Activated CD8-positive, alpha-beta T cell treated with anti-CD3 and anti-CD28 coated beads for 36 hours (primary cell): ENCODE results near the gene B9D1. TPM values are rescaled to one million over a fixed set of nuclear protein-coding genes. Genes with fewer than 3 reads are reported as not detected.

Experiments used
- ATAC-seq: fragments of 200-7000 bp; cut with Tn5 transposase; one replicate; pipeline ENCODE4 v1.10.0; 2021; ENCODE audit warnings: mild to moderate bottlenecking, moderate library complexity
- CTCF ChIA-PET: fragments of 350-600 bp; sonication (Branson Sonifier 250); formaldehyde crosslinking; loops from one replicate; lab custom pipeline; 2021; ENCODE audit warnings: antibody characterized with exemption; lab: Charles Lee
- POLR2A ChIA-PET: fragments of 350-600 bp; sonication (Branson Sonifier 250); formaldehyde crosslinking; loops from one replicate; lab custom pipeline; 2021; ENCODE audit warnings: antibody characterized with exemption; lab: Charles Lee
- DNase-seq: peaks from one replicate; pipeline ENCODE4 v3.0.0-alpha.2; 2020
- H3K27ac Mint-ChIP-seq: one replicate; pipeline ENCODE4 v1.8.0; 2021; ENCODE audit warnings: mild to moderate bottlenecking, mixed read lengths
- H3K27me3 Mint-ChIP-seq: one replicate; pipeline ENCODE4 v1.8.0; 2021; ENCODE audit warnings: mixed read lengths
- H3K36me3 Mint-ChIP-seq: one replicate; pipeline ENCODE4 v1.8.0; 2021; ENCODE audit warnings: low read depth, mixed read lengths
- H3K4me1 Mint-ChIP-seq: one replicate; pipeline ENCODE4 v1.8.0; 2021; ENCODE audit warnings: low read depth, mixed read lengths
- H3K4me3 Mint-ChIP-seq: one replicate; pipeline ENCODE4 v1.8.0; 2021; ENCODE audit warnings: mild to moderate bottlenecking, moderate library complexity, mixed read lengths
- H3K9me3 Mint-ChIP-seq: one replicate; pipeline ENCODE4 v1.8.0; 2021; ENCODE audit warnings: mixed read lengths
- intact Hi-C: fragments of 100-400 bp; cut with micrococcal nuclease; formaldehyde crosslinking; loops from one replicate; pipeline ENCODE4 v1.10.0; 2022
- total RNA-seq, 2 experiments: library from RNA; stranded (reverse); gene quantifications; one replicate each; pipeline ENCODE4 v1.2.3, GENCODE V29; 2021
- TF ChIP-seq, protein P1 (sequence below): fragments of 200-600 bp; IDR thresholded peaks from one replicate; pipeline ENCODE4 v1.8.0; 2022; ENCODE audit warnings: antibody characterized with exemption, mild to moderate bottlenecking

B9D1 gene
- total RNA-seq, 2 experiments from 2014 or later, result 7.2 to 9.4 TPM

DNA sequence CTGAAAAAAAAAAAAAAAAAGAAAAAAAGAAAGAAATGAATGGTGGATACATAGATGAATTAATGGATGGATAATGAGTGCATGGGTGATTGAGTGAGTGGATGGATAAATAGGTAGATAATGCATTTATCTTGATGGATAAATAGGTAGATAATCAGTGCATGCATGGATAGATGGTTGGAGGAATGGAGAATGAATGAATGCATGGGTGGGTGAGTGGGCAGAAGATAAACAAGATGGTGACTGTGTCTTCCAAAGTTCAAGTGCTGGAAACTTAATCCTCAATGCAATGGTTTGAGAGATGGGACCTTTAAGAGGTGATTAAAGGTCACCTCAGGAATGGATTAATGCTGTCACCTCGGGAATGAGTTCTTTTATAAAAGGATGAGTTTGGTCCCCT, 41.7 kb upstream of the B9D1 start:
- no peak for DNase-seq
- H3K27me3 Mint-ChIP-seq, result no peaks in the 10 kb centered on the region
- H3K9me3 Mint-ChIP-seq, result no peaks in the 10 kb centered on the region
- ChIA-PET CTCF (no interaction called here), POLR2A (no interaction called here)
- TF ChIP-seq, protein P1, sequence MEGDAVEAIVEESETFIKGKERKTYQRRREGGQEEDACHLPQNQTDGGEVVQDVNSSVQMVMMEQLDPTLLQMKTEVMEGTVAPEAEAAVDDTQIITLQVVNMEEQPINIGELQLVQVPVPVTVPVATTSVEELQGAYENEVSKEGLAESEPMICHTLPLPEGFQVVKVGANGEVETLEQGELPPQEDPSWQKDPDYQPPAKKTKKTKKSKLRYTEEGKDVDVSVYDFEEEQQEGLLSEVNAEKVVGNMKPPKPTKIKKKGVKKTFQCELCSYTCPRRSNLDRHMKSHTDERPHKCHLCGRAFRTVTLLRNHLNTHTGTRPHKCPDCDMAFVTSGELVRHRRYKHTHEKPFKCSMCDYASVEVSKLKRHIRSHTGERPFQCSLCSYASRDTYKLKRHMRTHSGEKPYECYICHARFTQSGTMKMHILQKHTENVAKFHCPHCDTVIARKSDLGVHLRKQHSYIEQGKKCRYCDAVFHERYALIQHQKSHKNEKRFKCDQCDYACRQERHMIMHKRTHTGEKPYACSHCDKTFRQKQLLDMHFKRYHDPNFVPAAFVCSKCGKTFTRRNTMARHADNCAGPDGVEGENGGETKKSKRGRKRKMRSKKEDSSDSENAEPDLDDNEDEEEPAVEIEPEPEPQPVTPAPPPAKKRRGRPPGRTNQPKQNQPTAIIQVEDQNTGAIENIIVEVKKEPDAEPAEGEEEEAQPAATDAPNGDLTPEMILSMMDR, result no peak
- intact Hi-C loops, result no loop called here
- H3K27ac Mint-ChIP-seq, result no peak overlapping the region
- no peak overlapping the region for H3K4me3 Mint-ChIP-seq
- no peaks in the 10 kb centered on the region for H3K36me3 Mint-ChIP-seq
- ATAC-seq, result no peak
- H3K4me1 Mint-ChIP-seq, result no peaks in the 10 kb centered on the region

DNA sequence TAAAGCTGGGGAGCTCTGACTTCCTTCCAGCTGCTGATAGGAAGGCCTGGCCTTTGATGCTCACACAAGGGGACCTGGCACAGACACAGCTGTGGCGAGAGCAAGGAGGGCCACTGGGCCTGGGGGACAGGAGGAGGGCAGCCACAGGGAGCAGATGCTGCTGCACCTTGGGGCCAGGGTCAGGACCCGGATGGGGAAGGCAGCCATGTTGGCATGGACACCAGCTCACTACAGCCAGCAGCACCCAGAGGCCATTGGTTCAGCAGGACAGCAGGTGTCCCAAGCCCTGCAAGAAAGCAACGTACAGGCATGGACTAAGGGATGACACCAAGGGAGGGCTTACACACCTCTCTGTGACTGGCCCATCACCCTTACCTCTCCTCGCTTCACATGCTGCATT, 40.5 kb upstream of the B9D1 start:
- H3K4me1 Mint-ChIP-seq, result no peaks in the 10 kb centered on the region
- no peak overlapping the region for H3K4me3 Mint-ChIP-seq
- no peak overlapping the region for H3K27ac Mint-ChIP-seq
- H3K27me3 Mint-ChIP-seq, result no peaks in the 10 kb centered on the region
- intact Hi-C loops, result no loop called here
- ChIA-PET CTCF (no interaction called here), POLR2A (interaction anchor here (0.6 kb wide), 1 partner anchor 48 kb away, joined by 3 read pairs; no protein-coding TSS in a partner anchor)
- no peaks in the 10 kb centered on the region for H3K36me3 Mint-ChIP-seq
- TF ChIP-seq, protein P1, result no peak
- no peaks in the 10 kb centered on the region for H3K9me3 Mint-ChIP-seq
- DNase-seq (no peak), ATAC-seq (no peak)

DNA sequence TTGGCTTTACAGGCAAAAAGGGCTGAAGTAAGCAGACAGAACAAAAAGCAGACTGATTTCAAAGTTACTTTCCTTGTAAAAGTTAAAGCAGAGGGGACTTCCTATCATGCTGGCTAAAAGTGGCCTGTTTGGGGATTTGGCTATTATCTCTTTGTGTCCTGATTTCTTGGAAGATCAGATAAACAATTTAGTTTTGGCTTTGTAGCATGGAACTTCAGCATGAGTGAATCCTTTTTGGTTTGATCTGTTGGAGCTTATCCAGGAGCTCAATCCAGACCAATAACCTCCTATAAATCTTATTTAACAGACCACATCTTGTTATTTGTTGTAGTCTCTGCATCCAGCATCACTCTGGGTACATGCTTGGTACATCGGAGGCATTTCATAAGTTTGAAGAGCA, 39.6 kb upstream of the B9D1 start:
- ATAC-seq (no peak), DNase-seq (no peak)
- H3K9me3 Mint-ChIP-seq, result no peaks in the 10 kb centered on the region
- ChIA-PET POLR2A (no interaction called here), CTCF (interaction anchor here (1.2 kb wide), 1 partner anchor 39 kb away, joined by 3 read pairs; no protein-coding TSS in a partner anchor)
- H3K36me3 Mint-ChIP-seq, result no peaks in the 10 kb centered on the region
- TF ChIP-seq, protein P1, result no peak
- H3K27me3 Mint-ChIP-seq, result no peaks in the 10 kb centered on the region
- no peak overlapping the region for H3K27ac Mint-ChIP-seq
- intact Hi-C loops, result no loop called here
- H3K4me3 Mint-ChIP-seq, result no peak overlapping the region
- no peaks in the 10 kb centered on the region for H3K4me1 Mint-ChIP-seq

DNA sequence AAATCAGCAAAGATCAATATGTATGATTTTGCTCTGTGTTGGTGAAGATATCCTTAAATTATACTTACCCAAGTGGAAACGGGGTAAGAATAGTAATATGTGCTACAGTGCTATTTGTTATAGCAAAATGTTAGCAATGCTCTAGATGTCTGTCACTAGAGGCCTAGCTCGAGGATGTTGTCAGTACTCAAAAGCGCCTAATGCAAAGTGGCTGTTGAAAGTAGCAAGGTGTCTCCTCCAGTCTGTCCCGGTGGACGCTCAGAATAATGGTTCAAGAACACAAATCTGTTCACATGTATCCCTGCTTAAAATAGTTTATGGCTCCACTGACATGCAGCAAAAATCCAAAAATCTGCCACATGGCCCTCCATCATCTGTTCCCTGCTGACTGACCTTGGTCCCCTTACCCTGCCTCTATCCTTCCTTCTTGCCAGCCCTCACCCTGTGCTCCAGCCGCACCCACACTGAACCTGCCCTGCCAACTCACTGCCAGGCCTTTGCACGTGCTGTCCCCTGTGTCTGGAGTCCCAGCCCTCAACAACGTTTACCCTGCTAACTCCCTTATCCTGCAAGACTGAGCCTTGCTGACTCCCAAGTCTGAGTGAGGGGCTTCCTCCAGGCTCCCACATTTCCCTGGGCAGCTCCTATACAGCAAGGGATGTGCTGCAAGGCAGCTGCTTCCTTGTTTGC, 38.9 kb upstream of the B9D1 start:
- DNase-seq (no peak), ATAC-seq (no peak)
- Mint-ChIP-seq H3K4me3 (no peak overlapping the region), H3K27me3 (no peaks in the 10 kb centered on the region), H3K36me3 (no peaks in the 10 kb centered on the region), H3K4me1 (no peaks in the 10 kb centered on the region), H3K9me3 (no peaks in the 10 kb centered on the region), H3K27ac (no peak overlapping the region)
- intact Hi-C loops, result no loop called here
- POLR2A ChIA-PET, result interaction anchor here (0.7 kb wide), 1 partner anchor 11 kb away, joined by 3 read pairs; no protein-coding TSS in a partner anchor
- TF ChIP-seq, protein P1, result no peak
- CTCF ChIA-PET, result interaction anchor here (1.1 to 1.5 kb wide), 3 partner anchors 38 to 46 kb away, joined by 3 to 4 read pairs (median 3); partner anchors contain the start of gene B9D1

DNA sequence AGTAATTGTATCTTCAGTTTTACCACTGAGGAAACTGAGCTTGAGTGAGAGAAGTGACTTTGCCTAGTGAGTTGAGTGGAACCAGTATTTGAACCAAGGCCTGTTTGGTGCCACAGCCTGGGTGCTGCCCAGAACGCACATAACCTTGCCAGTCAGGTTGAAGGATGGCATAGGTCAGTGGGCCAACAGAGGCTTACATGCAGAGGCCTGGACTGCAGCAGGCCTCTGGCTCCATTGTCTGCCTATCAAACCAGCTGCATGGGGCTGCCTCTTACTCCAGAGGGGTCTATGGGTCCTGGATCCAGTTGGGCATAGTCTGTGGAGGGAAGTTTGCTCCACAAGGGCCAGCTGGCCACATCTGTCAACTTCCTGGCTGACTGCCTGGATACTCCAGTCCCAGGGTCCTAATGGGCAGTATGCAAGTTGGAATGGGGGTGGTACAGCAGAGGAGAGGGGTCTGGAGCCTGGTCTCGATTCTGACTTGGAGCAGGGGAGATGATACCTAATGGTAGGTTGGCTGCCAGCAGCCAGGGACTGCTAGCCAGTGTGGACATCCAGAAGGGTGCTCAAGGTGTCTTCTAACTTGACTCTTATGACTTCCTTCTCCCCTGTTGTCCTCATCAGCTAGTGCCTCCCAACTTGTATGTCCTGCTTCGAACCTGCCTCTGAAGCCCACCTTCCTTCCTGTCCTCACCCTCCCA, 37.4 kb upstream of the B9D1 start:
- TF ChIP-seq, protein P1, result no peak
- DNase-seq (no peak), ATAC-seq (no peak)
- intact Hi-C loops, result no loop called here
- H3K27me3 Mint-ChIP-seq, result no peaks in the 10 kb centered on the region
- H3K36me3 Mint-ChIP-seq, result no peaks in the 10 kb centered on the region
- CTCF ChIA-PET, result interaction anchor here (1.5 kb wide), 1 partner anchor 37 kb away, joined by 4 read pairs; the partner anchor contains the start of gene B9D1
- H3K4me3 Mint-ChIP-seq, result no peak overlapping the region
- POLR2A ChIA-PET, result interaction anchor here (1.4 kb wide), 1 partner anchor 21 kb away, joined by 4 read pairs; the partner anchor contains the start of gene MAPK7
- H3K9me3 Mint-ChIP-seq, result no peaks in the 10 kb centered on the region
- no peak overlapping the region for H3K27ac Mint-ChIP-seq
- H3K4me1 Mint-ChIP-seq, result no peaks in the 10 kb centered on the region
